ENCODE data around the gene P4HA2.

The P4HA2 gene

GRCh38 chr5:132259069-132259851 is 31.6 kb upstream of the P4HA2 start:
- Mint-ChIP-seq H3K4me1 (ENCODE audit: low read depth) (peaks cover 8% of the 10 kb centered on the region), H3K9me3 (no peaks in the 10 kb centered on the region), H3K36me3 (ENCODE audit: low read depth) (no peaks in the 10 kb centered on the region), H3K4me3 (no peak overlapping the region), H3K27ac (no peak overlapping the region), H3K27me3 (ENCODE audit: low read depth) (peaks cover 23% of the 10 kb centered on the region)
- DNase-seq (ENCODE audit: low spot score): no peak

GRCh38 chr5:132258102-132259068 is 30.7 kb upstream of the P4HA2 start:
- no peak for DNase-seq (ENCODE audit: low spot score)
- H3K27me3 Mint-ChIP-seq (ENCODE audit: low read depth): peaks cover 23% of the 10 kb centered on the region

GRCh38 chr5:132257131-132258101 is 29.8 kb upstream of the P4HA2 start, which contains the start of gene PDLIM4:
TSS of gene PDLIM4 (plus strand) at chr5:132257696. CDS start at chr5:132257735, 39 bp downstream.
- Mint-ChIP-seq H3K9me3 (no peaks in the 10 kb centered on the region), H3K4me3 (no peak within 1 kb of the TSS), H3K27ac (no peak within 1 kb of the TSS), H3K4me1 (ENCODE audit: low read depth) (peaks cover 7% of the 10 kb centered on the region), H3K27me3 (ENCODE audit: low read depth) (peaks cover 23% of the 10 kb centered on the region), H3K36me3 (ENCODE audit: low read depth) (no peaks in the 10 kb centered on the region)
- DNase-seq (ENCODE audit: low spot score): no peak

More at GRCh38 chr5:132258102-132259068, 30.7 kb upstream of the P4HA2 start:
- no peak overlapping the region for H3K4me3 Mint-ChIP-seq
- peaks cover 7% of the 10 kb centered on the region for H3K4me1 Mint-ChIP-seq (ENCODE audit: low read depth)
- no peak overlapping the region for H3K27ac Mint-ChIP-seq
- H3K36me3 Mint-ChIP-seq (ENCODE audit: low read depth): no peaks in the 10 kb centered on the region
- no peaks in the 10 kb centered on the region for H3K9me3 Mint-ChIP-seq

- Mint-ChIP-seq H3K27ac (no peak overlapping the region), H3K9me3 (no peaks in the 10 kb centered on the region), H3K4me1 (ENCODE audit: low read depth) (peaks cover 7% of the 10 kb centered on the region), H3K36me3 (ENCODE audit: low read depth) (no peaks in the 10 kb centered on the region), H3K27me3 (ENCODE audit: low read depth) (peaks cover 23% of the 10 kb centered on the region), H3K4me3 (no peak overlapping the region)
- DNase-seq (ENCODE audit: low spot score): no peak
Measured at GRCh38 chr5:132256783-132257130, 29.1 kb upstream of the P4HA2 start.

GRCh38 chr5:132256086-132256782 is 28.6 kb upstream of the P4HA2 start:
- no peak for DNase-seq (ENCODE audit: low spot score)
- H3K4me3 Mint-ChIP-seq: no peak overlapping the region
- H3K36me3 Mint-ChIP-seq (ENCODE audit: low read depth): no peaks in the 10 kb centered on the region
- H3K27ac Mint-ChIP-seq: no peak overlapping the region
- H3K27me3 Mint-ChIP-seq (ENCODE audit: low read depth): peaks cover 23% of the 10 kb centered on the region
- no peaks in the 10 kb centered on the region for H3K9me3 Mint-ChIP-seq
- H3K4me1 Mint-ChIP-seq (ENCODE audit: low read depth): peaks cover 7% of the 10 kb centered on the region

GRCh38 chr5:132254321-132254977 is 26.8 kb upstream of the P4HA2 start:
- H3K4me1 Mint-ChIP-seq (ENCODE audit: low read depth): no peaks in the 10 kb centered on the region
- H3K36me3 Mint-ChIP-seq (ENCODE audit: low read depth): no peaks in the 10 kb centered on the region
- DNase-seq (ENCODE audit: low spot score): no peak
- no peak overlapping the region for H3K4me3 Mint-ChIP-seq
- peaks cover 27% of the 10 kb centered on the region for H3K27me3 Mint-ChIP-seq (ENCODE audit: low read depth)
- H3K9me3 Mint-ChIP-seq: no peaks in the 10 kb centered on the region
- no peak overlapping the region for H3K27ac Mint-ChIP-seq

- Mint-ChIP-seq H3K36me3 (ENCODE audit: low read depth) (no peaks in the 10 kb centered on the region), H3K4me3 (no peak overlapping the region), H3K9me3 (no peaks in the 10 kb centered on the region), H3K27me3 (ENCODE audit: low read depth) (peaks cover 30% of the 10 kb centered on the region), H3K27ac (no peak overlapping the region), H3K4me1 (ENCODE audit: low read depth) (no peaks in the 10 kb centered on the region)
- no peak for DNase-seq (ENCODE audit: low spot score)
Measured at GRCh38 chr5:132253452-132254320, 26.0 kb upstream of the P4HA2 start.

- Mint-ChIP-seq H3K4me1 (ENCODE audit: low read depth) (no peaks in the 10 kb centered on the region), H3K4me3 (no peak overlapping the region), H3K27me3 (ENCODE audit: low read depth) (peaks cover 28% of the 10 kb centered on the region), H3K9me3 (no peaks in the 10 kb centered on the region), H3K27ac (no peak overlapping the region), H3K36me3 (ENCODE audit: low read depth) (no peaks in the 10 kb centered on the region)
- no peak for DNase-seq (ENCODE audit: low spot score)
Measured at GRCh38 chr5:132253008-132253441, 25.4 kb upstream of the P4HA2 start.

GRCh38 chr5:132251220-132251725 is 23.6 kb upstream of the P4HA2 start:
- H3K4me3 Mint-ChIP-seq: no peak overlapping the region
- no peaks in the 10 kb centered on the region for H3K4me1 Mint-ChIP-seq (ENCODE audit: low read depth)
- no peak for DNase-seq (ENCODE audit: low spot score)
- no peak overlapping the region for H3K27ac Mint-ChIP-seq
- peaks cover 21% of the 10 kb centered on the region for H3K27me3 Mint-ChIP-seq (ENCODE audit: low read depth)
- peaks cover 9% of the 10 kb centered on the region for H3K9me3 Mint-ChIP-seq
- no peaks in the 10 kb centered on the region for H3K36me3 Mint-ChIP-seq (ENCODE audit: low read depth)

- peaks cover 16% of the 10 kb centered on the region for H3K9me3 Mint-ChIP-seq
- no peak overlapping the region for H3K4me3 Mint-ChIP-seq
- peaks cover 19% of the 10 kb centered on the region for H3K27me3 Mint-ChIP-seq (ENCODE audit: low read depth)
- DNase-seq (ENCODE audit: low spot score): no peak
- no peaks in the 10 kb centered on the region for H3K36me3 Mint-ChIP-seq (ENCODE audit: low read depth)
- H3K4me1 Mint-ChIP-seq (ENCODE audit: low read depth): no peaks in the 10 kb centered on the region
- H3K27ac Mint-ChIP-seq: no peak overlapping the region
Measured at GRCh38 chr5:132250547-132250946, 22.9 kb upstream of the P4HA2 start.

- DNase-seq (ENCODE audit: low spot score): no peak
- Mint-ChIP-seq H3K27me3 (ENCODE audit: low read depth) (peaks cover 32% of the 10 kb centered on the region), H3K4me1 (ENCODE audit: low read depth) (no peaks in the 10 kb centered on the region), H3K9me3 (peaks cover 25% of the 10 kb centered on the region), H3K36me3 (ENCODE audit: low read depth) (peaks cover 2% of the 10 kb centered on the region), H3K27ac (no peak overlapping the region), H3K4me3 (no peak overlapping the region)
Measured at GRCh38 chr5:132246806-132247205, 19.2 kb upstream of the P4HA2 start.

GRCh38 chr5:132245593-132245992 is 17.9 kb upstream of the P4HA2 start:
- Mint-ChIP-seq H3K9me3 (peaks cover 25% of the 10 kb centered on the region), H3K27ac (no peak overlapping the region), H3K4me3 (no peak overlapping the region), H3K36me3 (ENCODE audit: low read depth) (peaks cover 2% of the 10 kb centered on the region), H3K4me1 (ENCODE audit: low read depth) (no peaks in the 10 kb centered on the region), H3K27me3 (ENCODE audit: low read depth) (peaks cover 32% of the 10 kb centered on the region)
- no peak for DNase-seq (ENCODE audit: low spot score)
